GM12875 (cell line): ENCODE data around the gene HSD3B1.

Experiments
- H3K4me3 ChIP-seq: one replicate; pipeline ENCODE4 v1.5.1; 2011; ENCODE audit warnings: low read depth, low read length, control low read depth
- CTCF ChIP-seq: IDR thresholded peaks from 2 replicates; pipeline ENCODE4 v1.5.1; 2011; ENCODE audit warnings: low read depth, mild to moderate bottlenecking, control low read depth, inconsistent platforms, low read length, moderate library complexity, borderline replicate concordance; ENCODE audit not compliant: insufficient read depth

HSD3B1 gene

GRCh38 chr1:119506941-119507340, at the start of gene HSD3B1:
Gene HSD3B1 (plus strand): TSS chr1:119507210. CDS start chr1:119507477, 267 bp downstream.
- H3K4me3 ChIP-seq, result no peak within 1 kb of the TSS
- no peak for TF ChIP-seq CTCF

GRCh38 chr1:119462964-119463363, 44.0 kb upstream of the HSD3B1 start:
- no peak overlapping the region for H3K4me3 ChIP-seq
- TF ChIP-seq CTCF, result no peak

- H3K4me3 ChIP-seq, result no peak overlapping the region
- no peak for TF ChIP-seq CTCF
Measured at GRCh38 chr1:119463569-119463968, 43.4 kb upstream of the HSD3B1 start.

GRCh38 chr1:119466445-119466844, 40.6 kb upstream of the HSD3B1 start:
- H3K4me3 ChIP-seq, result no peak overlapping the region
- TF ChIP-seq CTCF, result no peak

GRCh38 chr1:119467219-119467618, 39.8 kb upstream of the HSD3B1 start:
- TF ChIP-seq CTCF, result no peak
- H3K4me3 ChIP-seq, result no peak overlapping the region

GRCh38 chr1:119467857-119468668, 38.9 kb upstream of the HSD3B1 start:
- H3K4me3 ChIP-seq, result no peak overlapping the region
- TF ChIP-seq CTCF, result no peak

GRCh38 chr1:119469741-119470140, 37.3 kb upstream of the HSD3B1 start:
- no peak overlapping the region for H3K4me3 ChIP-seq
- no peak for TF ChIP-seq CTCF
